SIG-M5 treated with dmso at 0.1 percent for 504 hours (cell line): Measurements from ENCODE around the gene HPSE2.
A peak's percentile ranks its signal among the peaks of the same experiment; 100 is the strongest.

Source experiments
- DNase-seq: peaks from one replicate; lab custom pipeline; 2025; ENCODE audit not compliant: unreplicated experiment; lab: John Stamatoyannopoulos, UW

HPSE2 gene

GRCh38 chr10:98696516-98696915, 539.1 kb downstream of the HPSE2 start:
- no peak for DNase-seq

DNA sequence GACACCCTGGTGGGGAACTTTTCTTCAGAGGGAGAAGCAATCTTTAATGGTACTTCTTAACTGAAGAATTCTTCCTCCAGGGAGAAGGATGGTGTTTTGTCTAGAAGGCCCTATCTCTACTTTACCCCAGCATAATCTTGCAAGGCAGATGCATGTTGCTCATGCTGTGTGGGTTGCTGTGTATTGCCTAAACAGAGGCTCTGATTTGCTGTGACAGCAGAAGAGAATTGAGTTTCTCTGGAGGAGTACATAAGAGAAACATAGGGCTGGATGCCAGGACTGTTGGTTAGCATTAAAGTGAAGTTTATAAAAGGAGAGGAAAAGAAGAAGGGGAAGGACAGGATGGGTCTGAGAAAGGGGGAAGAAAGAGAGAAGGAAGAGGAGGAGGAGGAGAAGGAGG, 540.8 kb downstream of the HPSE2 start:
- DNase-seq = no peak

DNA sequence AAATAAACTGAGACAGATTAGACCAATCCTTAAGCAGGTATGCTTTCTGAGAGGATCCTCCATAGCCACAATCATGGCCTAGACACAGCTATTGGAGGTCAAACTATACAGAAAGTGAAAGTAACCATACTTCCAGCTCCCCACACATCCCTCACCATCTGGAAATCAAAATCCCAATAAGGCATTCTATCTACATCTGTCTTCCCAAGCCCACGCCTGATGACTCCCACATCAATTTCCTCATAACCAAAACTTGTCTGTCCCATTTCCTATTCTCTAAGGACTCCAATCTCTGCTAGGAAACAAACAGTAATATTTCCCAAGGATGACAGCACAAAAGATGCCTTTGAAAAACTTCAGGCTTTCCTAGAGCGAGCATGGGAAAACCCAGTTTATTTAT, 541.6 kb downstream of the HPSE2 start:
- DNase-seq = no peak

GRCh38 chr10:98687685-98688084, 548.0 kb downstream of the HPSE2 start:
- no peak for DNase-seq

- no peak for DNase-seq
Measured at GRCh38 chr10:98684019-98684899, 551.4 kb downstream of the HPSE2 start.

- DNase-seq = no peak
Measured at GRCh38 chr10:98676895-98677294, 558.8 kb downstream of the HPSE2 start.

DNA sequence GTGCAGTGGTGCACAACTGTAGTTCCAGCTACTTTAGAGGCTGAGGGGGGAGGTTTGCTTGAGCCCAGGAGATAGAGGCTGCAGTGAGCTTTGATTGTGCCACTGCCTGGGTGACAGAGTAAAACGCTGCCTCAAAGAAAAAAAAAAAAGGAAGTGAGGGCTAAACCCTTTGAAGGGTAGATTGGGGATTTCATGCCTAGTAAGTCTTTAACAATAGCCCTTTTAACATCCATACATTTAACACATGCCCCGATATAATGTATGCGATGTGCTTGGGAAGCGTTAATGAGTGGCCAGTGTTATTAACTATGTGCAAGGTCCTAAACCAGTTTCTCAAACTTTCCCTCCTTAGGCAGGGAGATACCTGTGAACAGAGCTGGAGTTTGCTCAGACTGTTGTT, 559.8 kb downstream of the HPSE2 start:
- DNase-seq = no peak

GRCh38 chr10:98673171-98673782, 562.4 kb downstream of the HPSE2 start:
- no peak for DNase-seq

GRCh38 chr10:98667081-98667480, 568.6 kb downstream of the HPSE2 start:
- no peak for DNase-seq

- DNase-seq = no peak
Measured at GRCh38 chr10:98666276-98666675, 569.4 kb downstream of the HPSE2 start.

- DNase-seq = peak; percentile 7
Measured at GRCh38 chr10:98664329-98665042, 571.2 kb downstream of the HPSE2 start.

DNA sequence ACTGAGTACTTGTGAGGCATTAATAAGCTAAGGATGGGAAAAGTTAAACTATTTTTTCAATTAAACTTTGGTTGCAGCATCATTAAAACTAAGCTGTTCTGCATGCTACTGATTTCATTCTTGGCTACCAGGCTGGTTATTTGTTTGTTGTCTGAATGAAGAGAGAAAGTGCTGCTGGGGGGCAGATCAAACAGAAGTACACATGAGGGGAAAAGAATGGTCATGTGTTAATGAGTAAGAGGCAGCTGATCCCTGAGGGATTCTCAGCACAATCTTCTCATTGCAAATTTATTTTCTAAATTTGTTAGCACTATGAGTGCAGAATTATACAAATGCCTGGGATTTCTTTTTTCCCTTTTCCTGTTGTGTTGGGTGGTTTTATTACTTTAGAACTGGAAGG, 575.7 kb downstream of the HPSE2 start:
- no peak for DNase-seq

- no peak for DNase-seq
Measured at GRCh38 chr10:98655492-98655891, 580.2 kb downstream of the HPSE2 start.

GRCh38 chr10:98649170-98649569, 586.5 kb downstream of the HPSE2 start:
- no peak for DNase-seq

- no peak for DNase-seq
Measured at GRCh38 chr10:98646998-98647917, 588.4 kb downstream of the HPSE2 start.

DNA sequence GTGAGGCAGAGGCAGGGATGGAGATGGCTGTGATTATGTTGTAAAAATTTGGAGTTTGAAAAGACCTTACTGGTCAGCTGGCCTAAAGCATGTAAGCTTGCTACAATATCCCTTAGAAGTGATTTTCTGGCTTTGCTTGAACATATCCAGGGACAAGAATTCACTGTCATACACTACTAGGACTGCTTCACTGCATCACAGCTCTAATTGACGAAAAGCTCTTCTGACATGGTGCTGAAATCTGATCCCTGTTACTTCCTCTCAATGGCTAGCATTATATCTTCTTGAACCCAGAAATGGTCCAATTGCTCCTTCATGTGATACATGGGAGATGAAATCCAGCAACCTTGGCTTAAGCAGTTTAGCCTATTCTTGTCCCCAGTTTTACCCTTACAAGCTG, 591.2 kb downstream of the HPSE2 start:
- no peak for DNase-seq

- DNase-seq = no peak
Measured at GRCh38 chr10:98642281-98642680, 593.4 kb downstream of the HPSE2 start.

GRCh38 chr10:98638920-98639319, 596.7 kb downstream of the HPSE2 start:
- no peak for DNase-seq

DNA sequence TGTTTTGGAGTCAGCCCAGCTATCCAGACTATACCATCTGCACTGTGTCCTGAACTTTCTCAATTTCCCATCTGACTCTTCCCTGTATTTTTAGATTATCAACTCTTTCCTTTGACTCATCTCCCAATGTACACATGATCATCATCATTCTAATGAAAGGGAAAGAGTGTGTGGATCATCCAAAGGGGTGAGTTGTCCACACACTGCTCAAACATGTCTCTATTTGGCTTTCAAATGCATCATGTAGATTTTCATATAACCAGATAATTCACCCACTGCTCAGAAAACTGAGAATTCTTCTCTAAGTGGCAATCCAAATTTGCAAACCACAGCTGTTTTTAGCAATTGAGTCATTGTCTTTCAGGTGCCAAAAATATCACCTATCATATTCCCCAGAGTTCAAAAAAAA, 598.7 kb downstream of the HPSE2 start:
- DNase-seq = no peak

- DNase-seq = no peak
Measured at GRCh38 chr10:98632456-98633150, 603.0 kb downstream of the HPSE2 start.
